ENCODE data around the gene DNAI7.

DNAI7 gene

DNA sequence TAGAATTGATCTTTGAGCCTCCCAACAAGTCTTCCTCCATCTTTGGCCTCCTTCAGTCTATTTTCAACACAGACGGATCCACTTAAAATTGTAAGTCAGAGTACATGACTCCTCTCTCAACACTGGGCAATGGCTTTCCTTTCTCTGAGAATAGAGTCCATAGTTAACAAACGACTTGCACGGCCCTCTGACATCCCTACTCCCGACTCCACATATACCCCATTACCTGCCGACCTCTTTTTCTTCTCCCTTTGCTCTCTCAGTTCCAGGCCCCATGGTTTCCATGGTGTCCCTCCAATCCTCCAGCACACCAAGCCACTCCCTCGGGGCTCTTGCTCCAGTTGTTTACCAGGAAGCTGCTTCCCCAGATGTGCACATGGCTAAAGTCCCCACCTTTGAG is 84.7 kb downstream of the DNAI7 start:
- no peak overlapping the region for H3K4me3 ChIP-seq (ENCODE audit: low read depth, low read length)
- TF ChIP-seq, protein P1, sequence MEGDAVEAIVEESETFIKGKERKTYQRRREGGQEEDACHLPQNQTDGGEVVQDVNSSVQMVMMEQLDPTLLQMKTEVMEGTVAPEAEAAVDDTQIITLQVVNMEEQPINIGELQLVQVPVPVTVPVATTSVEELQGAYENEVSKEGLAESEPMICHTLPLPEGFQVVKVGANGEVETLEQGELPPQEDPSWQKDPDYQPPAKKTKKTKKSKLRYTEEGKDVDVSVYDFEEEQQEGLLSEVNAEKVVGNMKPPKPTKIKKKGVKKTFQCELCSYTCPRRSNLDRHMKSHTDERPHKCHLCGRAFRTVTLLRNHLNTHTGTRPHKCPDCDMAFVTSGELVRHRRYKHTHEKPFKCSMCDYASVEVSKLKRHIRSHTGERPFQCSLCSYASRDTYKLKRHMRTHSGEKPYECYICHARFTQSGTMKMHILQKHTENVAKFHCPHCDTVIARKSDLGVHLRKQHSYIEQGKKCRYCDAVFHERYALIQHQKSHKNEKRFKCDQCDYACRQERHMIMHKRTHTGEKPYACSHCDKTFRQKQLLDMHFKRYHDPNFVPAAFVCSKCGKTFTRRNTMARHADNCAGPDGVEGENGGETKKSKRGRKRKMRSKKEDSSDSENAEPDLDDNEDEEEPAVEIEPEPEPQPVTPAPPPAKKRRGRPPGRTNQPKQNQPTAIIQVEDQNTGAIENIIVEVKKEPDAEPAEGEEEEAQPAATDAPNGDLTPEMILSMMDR (IDR thresholded peaks at IDR 0.05; ENCODE audit: borderline replicate concordance, insufficient read depth, low read depth, low read length) = no peak

DNA sequence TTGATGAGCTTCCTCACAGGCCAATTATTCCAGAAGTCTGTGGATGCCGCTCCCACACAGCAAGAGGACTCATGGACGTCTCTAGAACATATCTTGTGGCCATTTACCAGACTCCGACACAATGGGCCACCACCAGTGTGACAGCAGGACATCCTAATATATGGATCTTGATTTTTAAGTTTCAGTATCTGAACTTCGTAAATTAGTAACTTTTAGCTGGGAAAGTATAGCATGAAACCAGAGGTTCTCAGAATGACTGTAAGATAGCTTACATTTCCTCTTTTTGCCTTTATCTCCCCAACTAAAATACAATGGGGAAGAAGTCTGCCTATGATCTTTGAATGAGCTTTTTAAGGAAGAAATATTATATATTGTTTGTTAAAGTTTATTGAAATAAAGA is 87.0 kb downstream of the DNAI7 start:
- TF ChIP-seq, protein P1 (IDR thresholded peaks at IDR 0.05; ENCODE audit: borderline replicate concordance, insufficient read depth, low read depth, low read length) = no peak
- H3K4me3 ChIP-seq (ENCODE audit: low read depth, low read length) = no peak overlapping the region

DNA sequence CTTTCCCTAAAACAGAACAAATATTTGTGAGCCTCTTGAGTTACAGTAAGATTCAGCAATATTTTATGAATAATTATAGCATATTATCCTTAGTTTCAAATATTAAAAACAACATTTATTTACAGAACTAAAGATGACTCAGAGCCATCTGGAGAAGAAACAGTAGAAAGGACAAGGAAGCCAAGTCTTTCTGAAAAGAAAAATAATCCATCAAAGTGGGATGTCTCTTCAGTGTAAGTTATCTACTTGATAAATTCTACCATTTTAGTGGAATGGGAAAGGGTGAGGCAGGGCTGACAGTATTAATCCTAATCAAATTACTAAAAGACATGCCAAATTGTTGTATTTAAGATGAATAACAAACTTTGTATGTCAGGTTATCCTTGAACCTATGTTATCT is 88.1 kb downstream of the DNAI7 start:
- TF ChIP-seq, protein P1 (IDR thresholded peaks at IDR 0.05; ENCODE audit: borderline replicate concordance, insufficient read depth, low read depth, low read length) = no peak

DNA sequence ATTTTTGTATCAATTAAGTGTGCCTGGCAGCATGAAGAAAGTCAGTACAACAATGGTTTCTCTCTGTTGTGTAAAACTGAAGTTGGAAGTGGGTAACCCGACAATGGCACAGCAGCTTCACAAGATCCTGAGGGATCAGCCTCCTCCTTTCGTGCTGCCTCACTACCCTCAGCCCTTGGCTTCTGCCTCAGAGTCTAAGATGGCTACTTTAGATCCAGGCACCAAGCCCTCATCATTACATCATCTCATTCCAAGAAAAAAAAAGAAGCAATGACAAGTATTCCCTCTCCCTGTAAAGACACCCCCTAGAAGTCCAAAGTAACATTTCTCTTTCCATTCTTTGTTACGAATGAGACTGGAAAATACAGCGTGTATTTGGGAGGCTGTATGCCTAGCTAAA is 92.6 kb downstream of the DNAI7 start:
- H3K4me3 ChIP-seq (ENCODE audit: low read depth, low read length) = no peak overlapping the region
- TF ChIP-seq, protein P1 (IDR thresholded peaks at IDR 0.05; ENCODE audit: borderline replicate concordance, insufficient read depth, low read depth, low read length) = no peak

More for the DNA sequence above, 88.1 kb downstream of the DNAI7 start:
- H3K4me3 ChIP-seq (ENCODE audit: low read depth, low read length) = no peak overlapping the region

DNA sequence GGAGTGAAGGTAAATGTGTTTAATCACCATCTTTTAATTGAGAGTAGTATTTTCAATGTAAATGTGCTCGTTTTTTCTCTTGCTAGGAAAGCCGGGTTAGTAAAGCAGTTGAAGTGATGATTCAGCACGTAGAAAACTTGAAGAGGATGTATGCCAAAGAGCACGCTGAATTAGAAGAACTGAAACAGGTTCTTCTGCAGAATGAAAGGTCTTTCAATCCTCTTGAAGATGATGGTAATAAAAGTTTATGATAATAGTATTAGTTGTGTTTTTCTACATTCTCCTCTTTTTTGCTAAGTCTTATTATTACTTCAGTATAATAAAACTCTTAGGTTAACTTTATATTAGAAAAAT is 93.9 kb downstream of the DNAI7 start:
- TF ChIP-seq, protein P1 (IDR thresholded peaks at IDR 0.05; ENCODE audit: borderline replicate concordance, insufficient read depth, low read depth, low read length) = no peak
- H3K4me3 ChIP-seq (ENCODE audit: low read depth, low read length) = no peak overlapping the region

DNA sequence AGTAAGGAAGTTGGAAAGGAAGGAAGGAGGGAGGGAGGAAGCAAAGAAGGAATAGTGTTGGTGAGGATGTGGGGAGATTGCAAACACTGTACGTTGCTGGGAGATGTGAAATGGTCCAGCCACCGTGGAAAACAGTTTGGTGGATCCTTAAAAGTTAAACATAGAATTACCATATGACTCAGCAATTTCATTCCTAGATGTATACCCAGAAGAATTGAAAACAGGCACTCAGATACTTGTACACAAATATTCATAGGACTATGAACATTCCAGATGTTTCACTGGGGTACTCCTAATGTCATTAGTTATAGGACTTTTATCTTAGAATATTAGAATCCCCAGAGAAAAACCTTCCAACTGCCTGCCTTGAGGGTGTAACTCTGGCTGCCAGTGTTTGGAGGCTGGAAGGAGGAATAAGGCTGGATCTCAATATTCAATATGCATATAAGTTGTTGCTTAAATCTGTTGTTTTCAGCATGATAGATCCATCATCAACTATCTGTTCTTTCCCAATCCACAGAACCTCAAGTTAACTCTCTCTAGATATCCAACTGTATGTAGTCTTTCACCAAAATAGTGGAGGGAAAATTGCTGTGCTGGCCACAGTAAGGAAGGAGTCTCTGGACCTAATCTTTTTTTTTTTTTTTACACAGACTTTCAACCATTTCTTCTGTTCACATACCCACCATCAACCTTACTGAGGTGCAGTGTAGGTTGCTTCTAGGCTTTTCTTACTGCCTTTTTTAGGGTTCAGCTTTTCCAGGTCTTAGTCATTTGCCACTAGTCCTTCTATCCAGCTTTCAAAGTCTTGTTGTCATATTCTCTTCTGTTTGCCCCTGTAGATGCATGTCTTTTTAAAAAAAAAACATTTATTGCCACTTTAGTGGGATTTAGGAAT is 94.5 kb downstream of the DNAI7 start:
- TF ChIP-seq, protein P1 (IDR thresholded peaks at IDR 0.05; ENCODE audit: borderline replicate concordance, insufficient read depth, low read depth, low read length) = no peak
- no peak overlapping the region for H3K4me3 ChIP-seq (ENCODE audit: low read depth, low read length)

DNA sequence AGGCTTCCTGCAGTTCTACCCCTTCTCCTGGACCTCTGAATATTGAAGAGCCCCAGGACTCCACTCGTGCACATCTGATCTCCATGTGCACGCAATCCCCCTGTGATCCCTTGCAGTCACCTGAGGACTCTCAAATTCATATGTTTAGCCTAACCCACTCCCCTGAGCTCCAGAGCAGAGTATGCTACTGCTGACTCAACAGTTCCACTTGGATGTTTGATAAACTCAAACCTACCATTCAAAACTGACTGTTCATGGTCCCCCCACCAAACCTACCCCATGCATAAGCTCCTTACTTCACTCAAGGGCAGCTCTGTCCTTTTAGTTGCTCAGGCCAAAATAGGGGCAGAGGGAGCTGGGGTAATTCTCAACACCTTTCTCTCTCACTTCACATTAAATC is 96.0 kb downstream of the DNAI7 start:
- TF ChIP-seq, protein P1 (IDR thresholded peaks at IDR 0.05; ENCODE audit: borderline replicate concordance, insufficient read depth, low read depth, low read length) = no peak
- no peak overlapping the region for H3K4me3 ChIP-seq (ENCODE audit: low read depth, low read length)
